GM19397 (cell line): ENCODE measurements around the gene MYO1E.
"Not testable (repeated sequence)": the region's sequence is repeated elsewhere in the genome, so short reads cannot be mapped to it uniquely, and the experiment has no call there.

Experiments used
- ATAC-seq: cut with Tn5 transposase; IDR thresholded peaks from one replicate; pipeline ENCODE4 v1.9.1; 2021; ENCODE audit warnings: mild to moderate bottlenecking, moderate library complexity; ENCODE audit not compliant: unreplicated experiment

The MYO1E gene

DNA sequence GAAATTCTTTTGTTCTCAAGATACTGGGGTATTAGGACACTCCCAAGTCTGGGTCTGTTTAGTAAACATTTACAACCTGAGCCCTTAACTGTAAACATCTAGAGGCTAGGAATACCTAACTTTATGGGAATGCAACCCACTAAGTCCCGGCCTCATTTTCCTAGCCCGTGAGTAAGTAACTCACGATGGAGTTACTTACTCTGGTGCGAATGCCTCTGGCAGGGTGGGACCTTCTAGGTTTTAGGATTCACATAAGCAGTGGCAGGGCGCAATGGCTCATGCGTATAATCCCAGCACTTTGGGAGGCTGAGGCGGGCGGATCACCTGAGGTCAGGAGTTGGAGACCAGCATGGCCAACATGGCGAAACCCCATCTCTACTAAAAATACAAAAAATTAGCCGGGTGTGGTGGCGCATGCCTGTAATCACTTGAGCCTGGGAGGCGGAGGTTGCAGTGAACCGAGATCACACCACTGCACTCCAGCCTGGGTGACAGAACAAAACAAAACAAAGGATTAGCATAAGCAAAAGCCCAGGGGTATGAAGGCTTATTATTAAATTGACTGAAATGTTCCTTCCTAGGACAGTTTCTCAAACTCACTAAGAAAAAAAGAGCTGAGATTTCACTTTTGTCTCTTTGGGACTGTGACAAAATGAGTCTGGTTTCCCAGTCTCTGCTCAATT lies 14.7 kb upstream of the MYO1E start:
- ATAC-seq = not testable (repeated sequence)

DNA sequence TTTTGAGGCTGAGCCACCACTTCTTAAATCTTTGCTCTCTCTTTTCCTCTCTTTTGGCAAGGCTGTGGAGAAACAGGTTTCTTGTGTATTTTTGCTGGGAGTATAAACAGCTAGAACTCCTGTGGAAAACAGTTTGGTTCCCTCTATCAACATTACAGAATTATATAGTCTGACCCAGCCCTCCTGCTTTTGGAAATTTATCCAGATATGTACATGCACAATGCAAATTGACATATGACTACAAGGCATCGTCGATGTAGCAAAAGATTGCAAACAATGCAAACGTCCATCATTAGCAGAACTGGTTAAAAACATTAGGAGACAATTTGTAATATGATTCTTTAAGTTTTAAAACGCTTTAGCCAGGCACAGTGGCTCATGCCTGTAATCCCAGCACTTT lies 12.5 kb upstream of the MYO1E start:
- ATAC-seq = no peak

DNA sequence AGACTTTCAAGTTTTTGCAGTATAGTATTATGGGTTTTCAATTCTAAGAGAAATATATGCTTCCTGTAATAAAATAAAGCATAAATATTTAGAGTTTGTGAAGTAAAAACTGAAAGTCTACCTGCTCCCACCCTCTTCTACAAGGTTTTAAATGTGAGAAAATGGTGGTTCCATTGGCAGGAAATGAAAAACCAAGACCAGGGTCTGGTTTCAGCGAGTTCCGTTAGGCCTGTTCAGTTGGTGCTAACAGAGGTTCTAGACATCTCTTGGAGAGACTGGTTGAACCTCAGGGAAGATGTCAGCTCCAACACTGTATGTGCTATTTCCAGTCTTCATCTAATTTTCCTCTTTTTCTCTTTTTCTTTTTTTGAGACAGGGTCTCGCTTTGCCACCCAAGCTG lies 11.8 kb upstream of the MYO1E start:
- ATAC-seq = no peak

DNA sequence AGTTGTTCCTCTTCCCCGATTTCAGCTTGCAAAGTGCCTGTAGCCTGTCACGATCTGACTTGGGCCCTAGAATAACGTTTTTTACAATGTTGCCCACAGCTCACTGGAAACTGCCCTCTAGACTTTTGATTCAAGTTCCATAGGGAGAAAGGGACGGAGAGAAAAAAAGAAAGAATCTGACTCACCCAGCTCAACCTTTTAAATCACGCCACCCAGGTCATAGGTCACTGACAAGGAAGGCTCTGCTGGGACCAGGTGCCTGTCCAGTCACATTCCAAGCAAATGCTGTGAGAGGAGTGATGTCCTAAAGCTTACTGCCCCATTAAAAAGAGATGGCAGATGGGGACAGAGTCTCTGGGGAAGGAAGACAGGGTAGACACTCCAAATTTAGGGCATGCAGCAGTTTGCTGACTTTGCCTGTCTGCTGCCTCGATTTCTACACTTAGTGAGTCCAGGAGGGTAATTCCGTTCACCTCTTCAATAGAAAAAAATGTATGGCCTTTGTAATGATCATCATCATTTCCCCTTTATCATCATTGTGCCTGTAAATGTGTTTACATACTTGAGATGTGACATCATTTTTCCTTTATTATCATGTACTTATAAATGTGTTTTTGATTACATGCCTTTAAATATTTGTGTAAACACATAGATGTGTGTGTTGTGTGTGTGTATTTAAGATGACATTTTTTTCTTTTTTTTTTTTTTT lies 8.4 kb upstream of the MYO1E start:
- no peak for ATAC-seq

DNA sequence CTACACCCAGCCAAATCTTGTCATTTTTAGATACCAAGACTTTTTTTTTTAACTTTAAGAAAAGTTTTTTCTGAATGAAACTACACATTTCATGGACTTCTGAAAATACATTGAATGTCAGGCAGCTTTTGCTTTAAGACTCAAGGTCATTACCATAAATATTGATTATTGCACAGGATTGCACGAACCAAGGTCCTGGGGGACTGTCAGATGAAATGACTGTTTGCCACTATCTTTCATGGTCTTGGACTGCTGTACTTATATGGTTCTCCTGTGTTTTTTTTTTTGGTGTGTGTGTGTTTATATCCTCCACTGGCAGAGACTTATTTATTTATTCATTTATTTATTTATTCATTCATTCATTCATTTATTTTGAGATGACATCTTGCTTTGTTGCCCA lies 6.9 kb upstream of the MYO1E start:
- ATAC-seq = no peak

DNA sequence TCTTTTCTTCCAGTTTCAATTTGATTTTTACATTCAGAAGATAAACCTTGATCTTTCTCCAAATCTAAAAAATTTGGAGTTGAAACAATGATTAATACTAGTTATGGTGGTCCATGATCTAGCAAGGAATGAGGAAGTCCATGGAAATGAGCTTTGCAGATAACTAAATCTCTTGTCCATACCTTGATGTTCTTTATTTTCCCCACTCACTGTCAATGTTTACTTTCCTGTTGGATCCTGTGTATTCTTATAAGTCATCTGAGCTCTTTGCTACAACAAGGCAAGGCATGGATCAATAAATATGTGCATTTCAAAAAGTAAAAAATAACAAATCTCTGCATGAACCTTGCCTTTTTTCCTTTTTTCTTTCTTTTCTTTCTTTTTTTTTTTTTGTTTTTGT lies 6.2 kb upstream of the MYO1E start:
- ATAC-seq = no peak

DNA sequence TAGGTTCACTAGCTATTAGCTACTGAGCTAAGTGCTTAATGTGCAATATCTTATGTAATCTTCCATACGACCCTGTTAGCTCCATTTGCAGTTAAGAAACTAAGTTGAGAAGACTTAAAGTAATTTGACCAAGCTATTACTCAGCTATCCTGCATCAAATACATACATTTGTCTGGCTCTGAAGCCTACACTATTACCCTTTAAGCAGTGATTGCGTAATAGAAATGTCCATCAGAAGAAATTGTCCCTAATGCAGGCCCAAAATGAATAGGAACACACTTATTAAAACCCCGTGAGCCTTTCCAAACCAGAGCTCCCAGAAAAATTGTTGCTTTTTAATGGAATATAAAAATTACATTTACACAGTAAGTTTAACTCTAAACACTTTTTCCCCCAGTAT lies 5.3 kb upstream of the MYO1E start:
- no peak for ATAC-seq

DNA sequence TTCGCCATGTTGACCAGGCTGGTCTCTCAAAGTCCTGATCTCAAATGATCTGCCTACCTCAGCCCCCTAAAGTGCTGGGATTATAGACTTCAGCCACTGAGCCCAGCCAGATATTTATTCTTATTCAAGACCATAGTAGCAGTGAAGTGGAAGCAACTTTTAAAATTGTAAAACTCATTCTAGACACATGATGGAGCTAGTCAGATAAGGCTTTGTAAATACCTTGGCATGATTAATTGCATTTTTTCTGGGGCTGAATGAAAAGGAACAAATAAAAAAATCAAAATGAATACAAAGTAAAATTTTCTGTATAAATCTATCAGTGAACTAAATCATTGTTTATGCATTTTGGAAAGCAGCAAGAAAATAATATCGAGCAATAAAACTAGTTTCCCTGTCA lies 4.1 kb upstream of the MYO1E start:
- no peak for ATAC-seq

DNA sequence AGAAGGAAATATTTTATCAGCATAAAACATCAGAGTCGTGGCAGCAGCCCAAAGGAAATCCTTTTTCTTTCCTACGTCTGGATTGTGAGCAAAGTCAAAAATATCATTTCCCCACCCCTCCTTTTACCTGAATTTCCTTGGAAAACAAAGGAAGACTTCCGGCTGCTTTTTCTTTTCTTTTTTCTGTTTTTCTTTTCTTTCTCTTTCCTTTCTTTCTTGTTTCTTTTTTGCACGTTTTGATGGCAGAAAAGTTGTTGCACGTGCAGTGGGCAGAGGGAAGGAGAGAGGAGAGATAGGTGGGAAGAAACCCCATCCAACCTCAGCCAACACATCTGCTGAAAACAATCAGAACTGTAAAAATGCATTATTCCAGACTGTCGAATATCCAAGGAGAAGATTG lies 544 bp upstream of the MYO1E start:
- no peak for ATAC-seq

DNA sequence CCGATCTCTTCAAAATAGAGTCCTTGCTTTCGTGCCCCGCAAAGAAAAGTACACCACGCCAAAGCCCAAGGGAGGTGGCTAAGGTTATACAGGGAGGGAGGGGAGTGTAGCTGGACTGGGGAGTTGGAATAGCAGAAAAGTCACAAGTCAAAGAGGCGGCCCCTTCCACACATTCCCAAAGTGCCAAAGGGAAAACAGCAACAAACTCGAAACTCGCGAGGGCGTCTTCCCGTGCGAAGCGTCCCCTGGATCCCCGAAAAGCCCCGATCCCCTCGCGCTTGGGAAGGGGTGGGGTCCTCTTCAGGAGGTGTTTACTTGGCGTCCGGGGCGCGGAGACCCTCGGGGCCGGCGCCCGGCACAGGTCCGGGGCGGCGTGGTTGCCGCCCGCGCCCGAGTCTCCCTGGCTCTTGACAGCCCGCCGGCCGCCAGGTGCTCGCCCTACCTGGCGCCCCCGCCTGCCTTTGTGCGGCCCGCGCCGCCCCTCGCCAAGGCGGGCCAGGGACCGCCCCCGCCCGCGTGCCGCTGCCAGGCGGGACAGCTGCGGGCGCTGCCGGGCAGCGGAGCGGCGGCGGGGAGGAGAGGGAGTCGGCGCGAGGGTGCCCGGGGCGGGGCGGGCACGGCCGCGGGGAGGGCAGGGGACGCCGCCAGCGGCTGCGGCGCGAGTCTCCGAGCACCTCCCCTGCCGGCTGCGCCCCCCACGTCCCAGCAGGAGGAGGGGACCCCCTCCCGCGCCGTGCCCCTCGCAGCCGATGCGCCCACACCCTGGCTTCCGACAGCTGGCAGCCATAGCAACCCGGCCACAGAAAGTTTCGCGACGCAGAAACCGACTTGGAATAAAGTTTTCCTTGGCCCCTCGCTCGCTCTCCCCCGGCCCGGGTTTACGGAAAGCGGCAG lies 966 bp downstream of the MYO1E start:
- peak; percentile 38 for ATAC-seq

DNA sequence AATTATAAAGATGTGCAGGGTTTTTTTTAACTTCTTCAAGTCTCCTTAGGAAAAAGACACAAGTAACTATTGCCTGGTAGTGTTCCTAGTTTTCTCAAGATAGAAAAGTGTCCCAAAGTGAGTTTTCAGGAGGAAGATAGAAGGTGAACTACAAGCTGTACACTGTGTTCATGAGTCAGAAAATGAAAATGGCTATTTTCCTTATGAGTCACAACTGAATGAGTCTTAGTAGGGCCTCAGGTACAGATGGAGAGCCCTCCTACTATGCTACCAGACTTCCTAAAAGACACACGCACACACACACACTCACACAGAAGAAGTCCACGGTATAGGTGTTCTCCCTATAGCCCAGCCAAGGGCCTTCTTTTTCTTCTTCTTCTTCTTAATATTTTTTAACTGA lies 3.1 kb downstream of the MYO1E start:
- ATAC-seq = no peak

DNA sequence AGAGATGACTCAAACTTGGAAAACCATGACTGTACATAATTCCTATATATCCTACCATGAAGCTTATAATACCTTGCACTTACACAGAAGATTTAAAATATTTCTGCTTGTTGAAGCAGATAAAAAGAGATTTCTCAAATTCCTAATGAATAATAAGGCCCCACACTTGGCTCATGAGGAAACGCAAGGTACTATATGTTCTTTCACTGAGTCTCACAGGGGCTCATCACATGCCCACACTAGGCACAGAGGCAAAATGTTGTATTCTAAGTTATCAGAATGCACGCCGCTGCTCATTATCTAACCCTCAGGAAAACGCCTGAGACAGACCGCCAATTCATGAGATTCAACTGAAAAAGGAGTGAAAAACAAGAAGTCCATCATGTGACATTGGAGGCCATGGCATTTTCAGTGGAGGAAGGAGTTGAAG lies 5.6 kb downstream of the MYO1E start:
- ATAC-seq = no peak

DNA sequence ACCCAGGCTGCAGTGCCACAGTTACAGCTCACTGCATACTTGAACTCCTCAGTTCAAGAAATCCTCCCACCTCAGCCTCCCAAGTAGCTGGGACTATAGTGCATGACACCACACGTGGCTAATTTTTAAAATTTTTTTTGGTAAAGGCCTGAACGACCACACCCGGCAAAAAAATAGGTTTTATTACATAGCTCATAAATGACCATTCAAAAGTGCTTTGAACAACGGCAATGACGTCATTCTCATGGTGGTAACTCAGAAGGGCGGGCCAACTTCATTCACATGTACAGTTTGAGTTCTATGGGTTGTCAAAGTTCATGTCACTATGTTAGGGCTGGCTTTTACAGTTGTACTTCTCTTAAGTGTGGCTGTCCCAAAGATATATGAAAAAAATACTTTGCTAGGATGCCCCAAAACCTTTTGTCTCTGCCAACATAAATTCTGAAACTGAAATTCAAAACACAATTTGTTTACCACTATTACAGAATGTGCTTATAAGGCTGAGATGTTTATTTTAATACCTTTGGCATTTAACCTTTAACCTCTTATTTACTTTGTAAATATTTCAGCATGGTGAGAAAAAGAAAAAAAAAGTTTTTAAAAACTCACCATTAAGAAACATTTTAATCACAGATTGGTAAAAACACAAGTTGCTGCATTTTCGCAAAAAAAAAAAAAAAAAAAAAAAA lies 6.2 kb downstream of the MYO1E start:
- ATAC-seq = no peak

DNA sequence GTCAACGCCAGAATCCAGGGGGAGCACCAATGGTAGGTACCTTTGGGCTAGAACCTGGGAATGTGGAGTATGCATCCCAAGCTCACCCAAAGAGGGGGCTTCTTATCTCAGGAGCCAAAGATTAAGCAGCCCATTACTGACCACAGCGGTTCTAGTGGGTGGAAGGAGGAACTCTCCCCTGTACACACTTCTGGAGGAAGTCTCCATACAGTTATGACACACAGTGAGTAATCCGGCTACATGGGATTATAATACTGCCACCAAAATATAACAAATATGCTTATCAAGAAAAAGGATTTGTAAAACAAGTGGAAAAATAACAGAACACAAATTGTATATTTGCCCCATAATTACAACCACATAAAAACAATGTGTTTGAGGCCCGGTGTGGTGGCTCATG lies 8.4 kb downstream of the MYO1E start:
- no peak for ATAC-seq

DNA sequence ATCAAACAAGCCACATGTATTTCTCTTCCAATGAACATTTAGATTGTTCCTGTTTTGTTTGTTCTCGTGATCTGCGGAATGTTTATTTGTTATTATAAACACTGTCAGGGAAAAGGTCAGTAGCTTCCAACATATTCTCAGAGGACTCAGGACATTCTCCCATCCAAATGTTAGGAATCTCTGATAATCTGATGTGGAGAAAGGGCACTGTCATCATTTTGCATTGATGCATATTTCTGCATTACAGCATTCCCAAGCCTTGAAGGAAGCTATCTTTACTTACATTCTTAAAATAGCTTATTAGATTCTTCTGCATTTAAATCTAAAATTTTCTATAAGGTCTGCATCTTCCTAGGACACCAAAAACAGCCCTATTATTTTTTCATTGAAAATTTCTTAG lies 10.3 kb downstream of the MYO1E start:
- ATAC-seq = no peak

DNA sequence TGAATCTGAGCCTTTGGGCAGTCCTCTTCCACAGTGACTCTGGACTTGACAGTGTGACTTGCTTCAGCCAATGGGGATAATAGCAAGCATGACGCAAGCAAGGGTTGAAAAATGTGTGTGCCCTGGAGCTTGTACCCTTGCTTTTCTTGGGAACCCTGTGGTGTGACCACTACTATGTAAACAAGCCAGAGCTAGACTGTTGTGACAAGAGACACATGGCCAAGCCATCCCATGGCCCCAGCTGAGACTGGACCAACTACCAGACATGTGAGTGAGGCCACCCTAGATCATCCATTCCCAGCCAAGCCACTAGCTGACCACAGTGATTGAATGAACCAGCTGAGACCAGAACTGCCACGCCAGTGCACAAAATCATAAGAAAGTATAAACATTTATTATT lies 11.8 kb downstream of the MYO1E start:
- ATAC-seq = no peak

DNA sequence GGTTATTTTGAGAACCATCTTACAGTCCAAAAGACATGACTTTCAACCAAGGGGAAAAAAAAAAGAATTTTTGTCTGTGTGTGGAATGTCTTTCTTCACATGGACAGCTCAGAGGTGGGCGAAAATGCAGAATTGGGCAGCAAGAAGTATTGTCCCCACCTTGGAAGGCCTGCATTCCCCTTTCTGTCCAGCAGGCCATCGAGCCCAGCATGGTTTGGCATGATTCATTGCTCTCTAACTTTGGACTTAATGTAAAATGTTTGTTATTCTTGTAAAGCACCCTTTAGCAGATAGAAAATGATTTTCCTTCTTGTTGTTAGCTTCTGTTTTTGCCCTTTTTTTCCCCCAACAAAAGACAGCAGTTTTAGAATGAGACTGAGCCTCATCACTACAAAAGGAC lies 12.4 kb downstream of the MYO1E start:
- ATAC-seq = no peak

DNA sequence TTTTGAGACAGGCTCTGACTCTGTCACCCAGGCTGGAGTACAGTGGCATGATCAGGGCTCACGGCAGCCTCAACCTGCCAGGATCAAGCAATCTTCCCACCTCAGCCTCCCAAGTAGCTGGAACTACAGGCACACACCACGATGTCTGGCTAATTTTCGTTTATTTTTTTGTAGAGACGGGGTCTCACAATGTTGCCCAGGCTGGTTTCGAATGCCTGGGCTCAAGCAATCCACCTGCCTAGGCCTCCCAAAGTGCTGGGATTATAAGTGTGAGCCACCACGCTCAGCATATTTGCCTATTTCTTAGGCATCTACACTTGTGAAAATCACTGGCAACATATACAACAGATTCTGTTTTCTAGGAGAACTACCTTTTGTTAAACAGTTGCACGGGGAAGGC lies 16.9 kb downstream of the MYO1E start:
- no peak for ATAC-seq

DNA sequence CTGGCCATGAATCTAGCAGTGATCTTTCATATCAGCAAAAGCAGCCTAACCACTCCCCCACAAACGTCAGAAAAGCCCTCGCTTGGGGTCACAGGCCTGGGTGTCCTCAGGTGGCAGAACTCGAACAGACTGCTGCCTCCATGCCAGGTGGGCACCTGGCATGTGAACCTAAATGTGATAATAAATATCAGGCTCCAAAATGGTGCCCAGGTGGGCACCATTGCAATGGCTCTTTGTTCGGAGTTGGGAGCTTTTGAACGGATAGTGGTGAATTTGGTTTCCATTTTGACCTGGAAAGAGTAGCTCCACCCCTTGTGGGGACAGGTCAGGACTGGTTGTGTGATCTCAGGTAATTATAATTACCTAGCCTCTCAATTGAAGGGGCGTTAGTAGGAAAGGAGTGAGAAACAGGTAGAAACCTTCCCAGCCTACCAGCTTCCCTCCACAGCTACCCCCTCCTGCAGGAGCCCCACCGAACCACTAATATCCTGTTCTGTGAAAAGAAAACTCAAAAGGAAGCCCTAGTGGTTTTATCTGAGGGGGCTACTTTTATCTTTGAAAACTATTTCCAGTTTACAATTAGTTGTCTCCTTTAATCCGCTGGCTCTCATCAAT lies 18.1 kb downstream of the MYO1E start:
- no peak for ATAC-seq

DNA sequence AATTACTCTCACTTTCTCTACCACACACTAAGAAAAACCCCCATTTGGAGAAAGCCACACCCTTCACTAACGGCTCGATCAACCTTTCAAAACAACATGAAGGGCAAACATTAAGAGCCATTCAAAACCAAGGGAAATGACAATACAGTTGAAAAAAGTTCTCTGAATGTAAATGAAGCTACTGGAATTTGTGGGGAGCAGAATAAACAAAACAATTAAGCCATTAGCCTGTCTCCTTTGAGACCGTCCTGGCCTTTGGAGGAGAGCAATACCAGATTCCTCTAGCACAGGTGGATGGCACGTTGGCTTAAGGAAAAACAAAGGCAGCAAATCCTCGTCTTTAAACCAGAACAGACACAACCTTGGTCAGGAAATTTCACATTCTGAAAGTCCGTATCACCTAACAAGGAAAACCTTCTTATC lies 18.7 kb downstream of the MYO1E start:
- no peak for ATAC-seq

DNA sequence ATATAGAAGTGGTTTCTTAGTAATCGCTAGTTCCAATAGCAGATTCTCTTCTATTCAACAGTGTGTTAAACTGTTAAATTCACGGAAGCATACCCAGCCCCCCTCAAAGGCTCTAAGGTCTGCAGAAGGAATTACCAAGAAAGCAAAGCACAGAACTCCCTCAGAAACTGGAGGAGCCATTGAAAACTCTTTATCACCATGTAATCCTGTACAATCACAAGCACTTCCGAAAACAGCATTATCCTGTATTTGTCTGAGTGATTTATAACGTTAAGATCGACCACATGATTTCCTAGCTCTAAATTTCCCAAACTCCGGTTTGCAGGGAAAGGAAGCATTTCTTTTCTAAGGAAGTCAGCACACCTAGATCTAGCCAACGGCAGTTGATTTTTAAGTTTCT lies 20.0 kb downstream of the MYO1E start:
- ATAC-seq = no peak
